GM18502 (cell line): ENCODE measurements around the gene FILIP1L.
A peak's percentile ranks its signal among the peaks of the same experiment; 100 is the strongest.
"Not testable (repeated sequence)": the region's sequence is repeated elsewhere in the genome, so short reads cannot be mapped to it uniquely, and the experiment has no call there.

Experiments
- ATAC-seq: cut with Tn5 transposase; IDR thresholded peaks from one replicate; pipeline ENCODE4 v1.9.1; 2021; ENCODE audit warnings: mild to moderate bottlenecking; ENCODE audit not compliant: unreplicated experiment, poor library complexity

FILIP1L gene

GRCh38 chr3:100100425-100100824 lies 13.9 kb downstream of the FILIP1L start:
- ATAC-seq = no peak

- no peak for ATAC-seq
Observed at GRCh38 chr3:100099621-100100020, 14.7 kb downstream of the FILIP1L start.

- no peak for ATAC-seq
Observed at GRCh38 chr3:100098784-100099070, 15.6 kb downstream of the FILIP1L start.

- no peak for ATAC-seq
Observed at GRCh38 chr3:100097919-100098783, 16.1 kb downstream of the FILIP1L start.

- ATAC-seq = no peak
Observed at GRCh38 chr3:100096866-100097265, 17.4 kb downstream of the FILIP1L start.

- not testable (repeated sequence) for ATAC-seq
Observed at GRCh38 chr3:100096286-100096685, 18.0 kb downstream of the FILIP1L start.

GRCh38 chr3:100093831-100094230 lies 20.5 kb downstream of the FILIP1L start:
- ATAC-seq = no peak

- ATAC-seq = peak; percentile 5
Observed at GRCh38 chr3:100090669-100091005, 23.7 kb downstream of the FILIP1L start.

GRCh38 chr3:100089812-100090668 lies 24.3 kb downstream of the FILIP1L start:
- ATAC-seq = peak; percentile 82

GRCh38 chr3:100088735-100089368 lies 25.4 kb downstream of the FILIP1L start:
- ATAC-seq = no peak

- peak; percentile 90 for ATAC-seq
Observed at GRCh38 chr3:100087198-100087597, 27.1 kb downstream of the FILIP1L start.

- ATAC-seq = no peak
Observed at GRCh38 chr3:100086401-100086800, 27.9 kb downstream of the FILIP1L start.

GRCh38 chr3:100084100-100084806 lies 30.0 kb downstream of the FILIP1L start:
- ATAC-seq = no peak

GRCh38 chr3:100083209-100083608 lies 31.1 kb downstream of the FILIP1L start:
- no peak for ATAC-seq

GRCh38 chr3:100082714-100083113 lies 31.6 kb downstream of the FILIP1L start:
- ATAC-seq = no peak

- no peak for ATAC-seq
Observed at GRCh38 chr3:100081986-100082692, 32.2 kb downstream of the FILIP1L start.

- ATAC-seq = no peak
Observed at GRCh38 chr3:100081311-100081710, 33.0 kb downstream of the FILIP1L start.

- ATAC-seq = no peak
Observed at GRCh38 chr3:100080573-100080972, 33.7 kb downstream of the FILIP1L start.

- ATAC-seq = no peak
Observed at GRCh38 chr3:100079328-100079727, 35.0 kb downstream of the FILIP1L start.
